K562 (cell line): ENCODE results near the gene RNF113B. TPM values are rescaled to one million over a fixed set of nuclear protein-coding genes. Genes with fewer than 3 reads are reported as not detected.

ENCODE experiments used
- ATAC-seq: fragments of 200-7000 bp; cut with Tn5 transposase; 3 replicates; pipeline ENCODE4 v1.9.1; 2020; ENCODE audit warnings: moderate library complexity
- BruUV-seq: library from RNA; stranded (reverse); fragments of 400-500 nt; replicated peaks from 2 replicates; lab custom pipeline; 2021; lab: Mats Ljungman, UMichigan
- CTCF ChIA-PET: fragments of 300-600 bp; formaldehyde crosslinking; extraction: SDS; loops from one replicate; lab custom pipeline; 2021; ENCODE audit warnings: low intra/inter-chr PET ratio; lab: Yijun Ruan, JAX
- POLR2A ChIA-PET: fragments of 300-600, 350-650 bp; sonication (Branson Sonifier 250); formaldehyde crosslinking; extraction: SDS; loops from one replicate; lab custom pipeline; 2021; ENCODE audit warnings: antibody characterized with exemption, inconsistent platforms; lab: Yijun Ruan, JAX
- DNase-seq, 4 experiments: peaks; one replicate each; pipeline versions ENCODE4 v3.0.0 to v3.0.0-alpha.2; 2011 to 2018; ENCODE audit warnings: low spot score in 3 of 4, mixed read lengths in 3 of 4; ENCODE audit errors: extremely low read depth in 1 of 4
- FAIRE-seq: peaks from 2 replicates; lab custom pipeline; 2011; peaks lifted over from hg19 to GRCh38; lab: Jason Lieb, UNC
- H2AFZ ChIP-seq: 2 replicates; pipeline ENCODE4 v1.6.0; 2011; ENCODE audit warnings: low read depth, low read length, control low read depth, inconsistent platforms
- H3K27ac ChIP-seq: fragments of 200-600 bp; 3 replicates; pipeline ENCODE4 v1.8.0; 2011; ENCODE audit warnings: low read depth, mild to moderate bottlenecking, control low read depth, inconsistent platforms, low read length, moderate library complexity, mixed read lengths; ENCODE audit errors: extremely low read depth
- H3K27me3 ChIP-seq, 2 experiments: fragments of 300-600 bp in 1 of 2; 2 replicates in 1 of 2; 3 replicates in 1 of 2; pipeline versions ENCODE4 v1.6.0 to v1.8.0; 2011; ENCODE audit warnings: inconsistent platforms in 2 of 2, low read length in 2 of 2, mild to moderate bottlenecking in 1 of 2, mixed read lengths in 1 of 2, moderate library complexity in 1 of 2; ENCODE audit not compliant: control insufficient read depth in 2 of 2, insufficient read depth in 2 of 2
- H3K36me3 ChIP-seq: fragments of 300-600 bp; 3 replicates; pipeline ENCODE4 v1.8.0; 2011; ENCODE audit warnings: mild to moderate bottlenecking, low read length, inconsistent platforms; ENCODE audit not compliant: control insufficient read depth, insufficient read depth
- H3K4me1 ChIP-seq, 2 experiments: fragments of 200-600 bp in 1 of 2; replicated peaks in 1 of 2; 2 replicates in 1 of 2; 3 replicates in 1 of 2; pipeline versions ENCODE4 v1.5.1 to v1.8.0; 2011; ENCODE audit warnings: inconsistent platforms in 2 of 2, low read length in 2 of 2, mild to moderate bottlenecking in 1 of 2, mixed read lengths in 1 of 2, moderate library complexity in 1 of 2; ENCODE audit not compliant: control insufficient read depth in 2 of 2, insufficient read depth in 2 of 2
- H3K4me2 ChIP-seq: 2 replicates; pipeline ENCODE4 v1.6.1; 2011; ENCODE audit warnings: low read length, control low read depth, inconsistent platforms, mixed read lengths; ENCODE audit not compliant: insufficient read depth
- H3K4me3 ChIP-seq: fragments of 200-600 bp; sonication (generic), shearing (Covaris generic); 2 replicates; pipeline ENCODE4 v1.5.1; 2016; ENCODE audit warnings: control low read depth, inconsistent platforms
- H3K79me2 ChIP-seq: fragments of 200-600 bp; 3 replicates; pipeline ENCODE4 v1.8.0; 2011; ENCODE audit warnings: low read length, inconsistent platforms; ENCODE audit not compliant: control insufficient read depth, insufficient read depth
- H3K9ac ChIP-seq, 2 experiments: 2 replicates each; pipeline versions ENCODE4 v1.6.0 to v1.6.1; 2011; ENCODE audit warnings: low read depth in 2 of 2, low read length in 2 of 2, control low read depth in 1 of 2, inconsistent platforms in 1 of 2, mild to moderate bottlenecking in 1 of 2, mixed read lengths in 1 of 2; ENCODE audit not compliant: insufficient read depth in 1 of 2
- H3K9me1 ChIP-seq: one replicate; pipeline ENCODE4 v1.6.0; 2011; ENCODE audit warnings: inconsistent platforms, mild to moderate bottlenecking, low read length, moderate library complexity; ENCODE audit not compliant: control insufficient read depth, insufficient read depth
- H3K9me3 ChIP-seq: replicated peaks from 2 replicates; pipeline ENCODE4 v1.5.1; 2011; ENCODE audit warnings: low read depth, low read length, inconsistent platforms; ENCODE audit not compliant: control insufficient read depth, insufficient read depth
- H4K20me1 ChIP-seq: replicated peaks from 2 replicates; pipeline ENCODE4 v1.6.1; 2011; ENCODE audit warnings: low read length, inconsistent platforms, mixed read lengths; ENCODE audit not compliant: control insufficient read depth, insufficient read depth
- ARID1B ChIP-seq: fragments of 450-650 bp; IDR thresholded peaks from 2 replicates; pipeline ENCODE4 v1.6.1; 2016; ENCODE audit warnings: antibody characterized with exemption, mild to moderate bottlenecking, inconsistent platforms
- NFE2 ChIP-seq: IDR thresholded peaks from 2 replicates; pipeline ENCODE4 v1.6.1; 2014; ENCODE audit warnings: antibody characterized with exemption, low read depth
- POLR2AphosphoS2 ChIP-seq: IDR thresholded peaks from 2 replicates; pipeline ENCODE4 v1.6.1; 2012; ENCODE audit warnings: low read length, improper control_type of control experiment
- SRSF1 ChIP-seq: fragments of 200-400 bp; formaldehyde crosslinking; IDR thresholded peaks from 2 replicates; pipeline ENCODE4 v1.6.1; 2017; ENCODE audit warnings: mild to moderate bottlenecking, low read depth, low read length, moderate library complexity
- TEAD4 ChIP-seq, 2 experiments: sonication (generic) in 1 of 2; formaldehyde crosslinking in 1 of 2; IDR thresholded peaks; 2 replicates each; pipeline versions ENCODE4 v1.6.1 to v1.8.0; 2012 to 2022; ENCODE audit warnings: borderline replicate concordance in 1 of 2, inconsistent platforms in 1 of 2, low read length in 1 of 2, mild to moderate bottlenecking in 1 of 2, missing genetic modification reagents in 1 of 2
- ZNF12 ChIP-seq: sonication (generic); formaldehyde crosslinking; IDR thresholded peaks from 2 replicates; pipeline ENCODE4 v1.4.0; 2020; ENCODE audit warnings: mild to moderate bottlenecking, missing genetic modification reagents
- ZNF398 ChIP-seq: fragments of 250-450 bp; sonication (Bioruptor Pico); IDR thresholded peaks from 2 replicates; pipeline ENCODE4 v1.8.0; 2021; ENCODE audit warnings: moderate library complexity, mild to moderate bottlenecking, inconsistent platforms
- WGBS: fragments of 100-300 bp; shearing (Covaris generic); methylation state at CpG from one replicate; pipeline ENCODE4 v1.1.6; 2016; ENCODE audit warnings: low coverage, mixed read lengths; ENCODE audit not compliant: insufficient coverage; ENCODE audit errors: missing lambda C conversion rate; 5-methylcytosine and 5-hydroxymethylcytosine counted together
- in situ Hi-C: fragments of 300-500 bp; cut with MboI; formaldehyde crosslinking; loops from 4 replicates; pipeline ENCODE4 v1.15.0; 2018; ENCODE audit warnings: inconsistent platforms, mixed read lengths
- intact Hi-C: fragments of 100-400 bp; cut with micrococcal nuclease; formaldehyde crosslinking; loops from 2 replicates; pipeline ENCODE4 v1.14.2; 2022
- polyA plus RNA-seq, 8 experiments: library from polyadenylated mRNA; depleted of rRNA in 4 of 8; stranded (reverse) in 5 of 8; unstranded in 3 of 8; fragments of >200 nt; fragmentation: Nextera tagmentation in 2 of 8; fragmentation: Illumina TruSeq in 1 of 8; extraction: Ambion mirVana in 2 of 8; extraction: Trizol in 1 of 8; gene quantifications; 2 replicates each; pipeline versions ENCODE4 v1.2.1 to v1.2.3, GENCODE V29; 2011 to 2014; ENCODE audit warnings: inconsistent platforms in 1 of 8, missing spikeins in 1 of 8
- total RNA-seq, 7 experiments: library from RNA; depleted of rRNA in 6 of 7; stranded (reverse); fragments of >200 nt in 6 of 7; fragmentation: Illumina TruSeq in 2 of 7; extraction: Trizol in 2 of 7; gene quantifications; 2 replicates each; pipeline versions ENCODE4 v1.2.1 to v1.2.3, GENCODE V29; 2011 to 2021; ENCODE audit warnings: low replicate concordance in 1 of 7
- TF ChIP-seq, protein P1 (sequence below): fragments of 450-650 bp; IDR thresholded peaks from 2 replicates; pipeline ENCODE4 v1.6.1; 2016; ENCODE audit warnings: missing biosample characterization, missing genetic modification characterization

RNF113B gene
- total and polyA plus RNA-seq, 9 of the 15 experiments (the other 6 are each of a cell fraction or from before 2014, with no cell fraction given), result 0.09 TPM; not detected in 8

- in situ Hi-C loops, result no loop called here
- no peaks in the 10 kb centered on the region for H3K9me1 ChIP-seq
- ChIA-PET POLR2A (interaction anchor here (0.6 kb wide), 1 partner anchor 8 kb away, joined by 3 read pairs; no protein-coding TSS in a partner anchor), CTCF (no interaction called here)
- no peaks in the 10 kb centered on the region for H3K27me3 ChIP-seq
- DNase-seq (peak in 2 of 4 experiments; percentile 10 to 25), FAIRE-seq (no peak), ATAC-seq (peak; percentile 66)
- intact Hi-C loops, result no loop called here
- H3K4me3 ChIP-seq, result no peak overlapping the region
- TF ChIP-seq ZNF398 (CRISPR knock-in tag) (no peak), NFE2 (peak; percentile 72), SRSF1 (no peak), ARID1B (peak; percentile 50), TEAD4 (IDR thresholded peaks at IDR 0.05; ENCODE audit: low read length) (peak; percentile 45; the same call in 1 of the 2 replicates), TEAD4 (CRISPR knock-in tag; IDR thresholded peaks at IDR 0.05; ENCODE audit: borderline replicate concordance) (no peak), ZNF12 (CRISPR knock-in tag) (no peak), POLR2AphosphoS2 (no peak)
- TF ChIP-seq, protein P1, sequence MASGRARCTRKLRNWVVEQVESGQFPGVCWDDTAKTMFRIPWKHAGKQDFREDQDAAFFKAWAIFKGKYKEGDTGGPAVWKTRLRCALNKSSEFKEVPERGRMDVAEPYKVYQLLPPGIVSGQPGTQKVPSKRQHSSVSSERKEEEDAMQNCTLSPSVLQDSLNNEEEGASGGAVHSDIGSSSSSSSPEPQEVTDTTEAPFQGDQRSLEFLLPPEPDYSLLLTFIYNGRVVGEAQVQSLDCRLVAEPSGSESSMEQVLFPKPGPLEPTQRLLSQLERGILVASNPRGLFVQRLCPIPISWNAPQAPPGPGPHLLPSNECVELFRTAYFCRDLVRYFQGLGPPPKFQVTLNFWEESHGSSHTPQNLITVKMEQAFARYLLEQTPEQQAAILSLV (tag), result no peak
- no peaks in the 10 kb centered on the region for H3K79me2 ChIP-seq
- no peaks in the 10 kb centered on the region; a peak in 1 of 5 replicates for H3K4me1 ChIP-seq
- no peaks in the 10 kb centered on the region for H3K36me3 ChIP-seq
- H3K9me3 ChIP-seq, result no peaks in the 10 kb centered on the region
- H3K27ac ChIP-seq, result no peak overlapping the region
- no peaks in the 10 kb centered on the region for H4K20me1 ChIP-seq
- H3K9ac ChIP-seq, result no peak overlapping the region
- 0% methylated on average over 3 of the region's 3 CpGs for WGBS
- BruUV-seq, result no TSS peak
- no peak overlapping the region for H2AFZ ChIP-seq
- H3K4me2 ChIP-seq, result no peak overlapping the region
Observed at GRCh38 chr13:98133946-98134345, 43.1 kb downstream of the RNF113B start.
